Middle frontal gyrus (tissue), 1 donor: ENCODE data around the gene APOLD1.
"Not testable (repeated sequence)": the region's sequence is repeated elsewhere in the genome, so short reads cannot be mapped to it uniquely, and the experiment has no call there.

Experiments
- DNase-seq: peaks from one replicate; pipeline ENCODE4 v3.0.0-alpha.2; 2015; ENCODE audit warnings: low spot score; ENCODE audit errors: extremely low spot score

Gene APOLD1

DNA sequence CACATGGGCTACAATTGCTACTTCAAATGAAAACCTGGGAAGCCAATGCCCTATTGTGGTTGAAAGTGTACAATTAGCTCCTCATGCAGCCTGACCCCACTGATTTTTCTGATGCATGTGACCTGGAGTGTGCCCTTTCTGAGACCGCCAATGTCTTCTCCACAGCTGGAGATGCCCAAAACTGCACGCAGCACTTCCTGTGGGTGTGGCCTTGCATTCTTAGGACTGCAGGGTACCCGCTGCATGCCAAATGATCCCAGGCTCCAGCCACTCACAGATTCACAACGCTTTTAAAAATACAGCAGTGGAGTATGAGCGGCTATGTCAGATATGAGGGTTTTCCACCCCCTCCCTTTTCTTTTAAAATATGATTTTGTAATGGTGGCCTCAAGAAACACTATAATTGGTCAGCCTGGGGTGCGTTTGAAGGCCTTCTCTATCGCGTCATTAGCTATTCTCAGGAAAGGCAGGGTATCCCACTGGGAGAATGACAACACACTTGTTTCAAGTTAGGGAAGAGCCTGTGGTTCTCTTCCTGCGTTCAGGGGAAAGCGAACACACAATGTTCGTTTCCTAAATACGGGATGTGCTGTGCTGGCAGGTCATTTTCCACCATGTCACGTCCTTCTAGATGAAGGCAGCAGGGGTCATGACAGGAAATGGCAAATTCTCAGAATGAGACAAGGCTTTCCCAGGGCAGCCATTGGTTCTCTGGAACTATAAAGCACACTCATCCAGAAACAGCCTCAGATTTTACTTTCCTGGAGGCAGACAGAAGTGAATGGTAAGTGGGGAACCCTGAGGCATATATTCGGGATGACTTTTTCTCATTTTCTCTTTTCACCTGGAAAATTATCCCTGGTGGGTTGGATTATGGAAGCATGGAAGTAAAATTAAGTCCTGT, at the start of gene APOLD1:
APOLD1 (plus strand) TSS at position 749 of the 904 bp plus-strand sequence; CDS start at position 782, 33 bp downstream.
- DNase-seq = no peak

DNA sequence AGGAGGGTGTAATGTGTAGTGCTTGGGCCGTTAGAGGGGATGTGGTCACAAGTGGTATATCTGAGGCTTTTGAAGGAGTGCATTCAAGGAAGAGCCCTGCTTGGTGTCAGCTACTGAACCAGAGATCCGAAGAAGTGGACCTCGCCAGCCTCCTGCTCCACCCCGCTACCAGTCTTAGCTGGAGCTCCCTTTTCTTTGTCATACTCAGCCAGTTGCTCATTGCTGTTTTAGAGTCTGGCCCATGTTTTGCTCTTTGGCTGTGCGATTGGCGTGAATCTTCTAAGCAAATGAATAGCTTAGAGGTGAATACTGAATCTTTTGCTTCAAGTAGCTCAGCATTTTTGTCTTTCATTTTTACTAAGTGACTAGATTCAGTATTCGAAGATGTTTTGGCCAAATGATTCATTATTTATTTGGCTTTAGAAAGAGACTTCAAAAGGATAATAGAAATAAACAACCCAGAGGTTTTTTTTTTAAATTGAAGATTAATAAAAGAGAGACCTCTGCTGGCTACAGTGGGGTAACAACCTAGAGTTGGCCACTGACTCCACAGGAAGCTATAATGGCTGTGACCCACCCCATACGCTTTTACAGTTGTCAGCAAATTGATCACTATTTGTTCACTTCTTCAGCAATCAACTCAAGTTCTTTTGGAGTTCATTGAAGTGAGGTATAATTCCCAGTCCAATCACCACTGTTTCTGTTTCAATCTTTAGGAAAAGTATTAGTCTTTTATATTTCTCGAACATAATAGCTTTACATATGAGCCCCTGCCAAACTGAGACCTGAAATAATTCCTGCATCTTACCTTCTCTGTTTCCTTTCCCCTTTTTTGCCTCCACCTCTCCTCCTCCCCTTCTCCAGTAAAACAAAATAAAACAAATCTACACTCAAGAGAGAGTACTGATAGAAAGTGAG, 48.4 kb upstream of the APOLD1 start:
- DNase-seq = no peak

DNA sequence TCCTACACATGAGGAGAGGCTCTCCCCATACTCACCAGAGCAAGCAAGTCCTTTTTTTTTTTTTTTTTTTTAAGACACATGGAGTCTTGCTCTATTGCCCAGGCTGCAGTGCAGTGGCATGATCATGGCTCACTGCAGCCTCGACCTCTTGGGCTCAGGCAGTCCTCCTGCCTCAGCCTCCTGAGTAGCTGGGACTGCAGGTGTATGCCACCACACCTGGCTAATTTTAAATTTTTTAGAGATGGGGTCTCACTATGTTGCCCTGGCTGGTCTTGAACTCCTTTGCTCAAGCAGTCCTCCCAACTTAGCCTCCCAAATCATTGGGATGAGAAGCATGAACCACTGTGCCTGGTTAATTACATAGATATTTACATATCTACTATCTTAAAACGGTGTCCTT, 47.3 kb upstream of the APOLD1 start:
- DNase-seq = not testable (repeated sequence)

DNA sequence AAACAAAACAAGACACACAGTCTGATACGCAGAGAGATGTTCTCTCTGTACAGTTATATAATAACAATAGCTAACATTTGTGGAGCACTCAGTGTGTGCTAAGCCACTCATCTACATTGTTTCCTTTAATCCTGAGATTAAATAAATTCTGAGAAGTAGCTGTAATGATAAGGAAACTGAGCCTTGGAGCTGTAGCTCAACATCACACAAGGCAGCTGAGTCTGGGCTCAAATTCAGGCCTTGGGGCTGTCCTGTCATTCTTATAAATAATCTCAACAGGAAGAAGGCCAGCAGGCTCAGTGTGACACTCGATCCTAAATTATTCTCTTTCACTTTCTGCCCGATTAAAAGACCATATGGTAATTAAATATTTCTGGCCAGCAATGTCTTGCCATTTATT, 43.8 kb upstream of the APOLD1 start:
- no peak for DNase-seq

DNA sequence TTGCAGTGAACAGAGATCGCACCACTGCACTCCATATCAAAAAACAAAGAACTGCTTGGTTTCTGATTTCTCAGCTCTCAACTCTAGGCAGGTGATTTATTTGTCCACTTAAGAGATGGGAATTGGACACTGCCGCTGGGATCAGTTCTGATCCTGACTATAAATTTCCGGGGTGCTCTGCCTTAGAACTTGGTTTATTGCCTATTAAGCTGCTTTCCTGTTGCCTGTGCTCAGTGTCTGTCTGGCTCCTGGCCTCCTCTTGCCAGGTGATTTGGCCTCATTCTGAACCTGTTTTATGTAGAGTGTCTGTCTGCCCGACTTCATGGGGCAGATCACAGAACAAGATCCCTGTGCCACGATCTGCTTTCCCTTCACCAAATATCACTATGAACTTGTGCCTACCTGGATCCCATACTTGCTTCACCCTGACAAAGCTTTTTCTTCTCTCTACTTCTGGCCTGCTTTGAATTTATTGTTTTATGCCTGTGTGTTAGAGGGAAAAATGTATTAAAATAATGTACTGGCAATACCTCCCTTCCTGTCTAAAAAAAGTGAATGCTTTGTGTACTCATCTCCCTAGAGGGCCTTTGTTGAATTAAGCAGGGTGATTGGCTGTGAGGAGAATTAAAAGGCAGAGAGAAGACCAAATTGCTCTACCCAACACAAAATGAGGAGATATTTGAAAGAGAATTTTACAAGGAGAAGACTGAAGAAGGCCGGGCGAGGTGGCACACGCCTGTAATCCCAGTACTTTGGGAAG, 40.7 kb upstream of the APOLD1 start:
- no peak for DNase-seq

DNA sequence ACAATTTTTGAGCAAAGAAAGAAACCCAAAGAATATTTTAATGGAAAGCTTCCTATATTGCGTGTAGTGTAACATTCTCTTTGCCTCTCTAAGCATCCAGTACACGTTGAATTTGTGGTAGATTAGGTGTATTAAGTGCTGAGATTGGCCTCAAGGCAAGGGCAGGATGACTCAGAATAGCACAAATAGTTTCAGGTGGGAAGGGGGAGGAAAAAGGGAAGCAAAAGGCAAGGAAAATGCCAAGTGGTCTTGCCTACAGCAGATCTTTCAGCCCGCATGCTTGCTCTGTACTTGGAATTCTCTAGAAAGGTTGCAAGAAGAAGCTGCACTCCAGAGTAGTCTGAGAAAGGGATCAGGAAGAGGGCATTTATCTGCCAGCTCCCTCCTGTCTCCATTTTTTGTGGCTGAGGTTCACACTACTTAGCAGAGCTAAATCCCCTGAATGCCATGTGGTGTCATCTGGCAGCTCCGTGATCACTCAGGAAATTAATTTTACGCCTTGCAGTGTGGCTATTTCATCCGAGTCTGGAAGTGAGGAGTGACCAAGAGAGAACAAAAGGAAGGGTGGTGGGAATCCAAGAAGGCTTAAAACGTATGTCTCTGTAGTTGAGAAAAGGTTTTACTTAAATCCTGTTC, 39.8 kb upstream of the APOLD1 start:
- DNase-seq = no peak

DNA sequence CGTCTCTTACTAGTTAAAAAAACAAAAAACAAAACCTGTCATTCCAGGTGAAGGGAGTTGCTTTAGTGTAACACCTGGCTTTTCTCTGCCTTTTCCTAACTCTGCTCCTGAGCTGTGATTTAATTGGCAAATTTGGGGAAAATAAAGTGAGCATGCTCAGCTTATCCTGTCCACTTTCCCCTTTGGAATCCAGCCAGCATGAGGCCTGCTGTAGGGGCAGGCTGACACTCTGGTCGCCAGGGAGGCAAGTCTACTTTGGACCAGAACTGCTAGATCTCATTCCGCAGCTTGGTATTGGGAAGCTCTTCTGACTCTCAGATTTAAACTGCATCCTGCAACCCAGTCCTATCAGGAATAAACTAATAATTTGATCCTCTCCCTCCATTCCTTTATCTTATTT, 38.2 kb upstream of the APOLD1 start:
- DNase-seq = no peak

DNA sequence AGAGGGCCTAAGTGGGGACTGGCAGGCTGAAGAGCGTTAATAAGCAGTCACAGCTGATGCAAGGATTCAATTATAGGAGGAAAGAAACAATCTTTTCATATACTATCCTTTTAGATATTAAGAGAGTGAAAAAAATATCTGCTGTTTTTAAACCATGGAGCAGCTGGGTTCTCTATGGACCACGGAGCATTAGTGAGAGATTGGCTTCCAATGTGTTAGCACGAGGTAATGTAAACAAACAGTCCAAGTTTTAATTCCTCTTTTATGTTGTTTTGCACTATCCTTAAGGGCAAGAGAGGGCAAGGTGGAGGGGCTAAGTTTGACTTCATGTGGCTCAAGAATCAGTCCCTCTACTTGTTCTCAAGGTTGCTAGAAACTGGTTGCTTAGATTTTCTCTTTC, 37.4 kb upstream of the APOLD1 start:
- no peak for DNase-seq

GRCh38 chr12:12749433-12749832, 36.0 kb upstream of the APOLD1 start:
- no peak for DNase-seq

DNA sequence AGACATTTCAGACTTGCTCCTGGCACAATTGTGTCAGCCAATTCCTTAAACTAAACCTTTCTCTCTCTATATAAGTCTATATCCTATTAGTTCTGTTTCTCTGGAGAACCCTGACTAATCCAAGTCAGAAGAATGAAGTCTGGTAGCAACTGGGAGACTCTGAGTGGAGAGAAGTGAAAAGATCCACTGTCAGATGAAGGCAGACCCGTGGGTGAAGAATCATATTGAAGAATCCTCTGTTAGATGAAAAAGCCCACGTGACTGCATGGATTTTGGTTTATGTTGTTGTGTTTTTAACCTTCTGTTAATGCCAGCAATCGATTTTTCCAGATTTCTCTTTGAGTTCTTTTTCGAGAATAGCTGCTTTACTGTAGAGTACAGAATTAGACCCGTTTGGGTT, 29.5 kb upstream of the APOLD1 start:
- no peak for DNase-seq

- no peak for DNase-seq
These were observed 28.3 kb upstream of the APOLD1 start for GRCh38 chr12:12757121-12757520.

DNA sequence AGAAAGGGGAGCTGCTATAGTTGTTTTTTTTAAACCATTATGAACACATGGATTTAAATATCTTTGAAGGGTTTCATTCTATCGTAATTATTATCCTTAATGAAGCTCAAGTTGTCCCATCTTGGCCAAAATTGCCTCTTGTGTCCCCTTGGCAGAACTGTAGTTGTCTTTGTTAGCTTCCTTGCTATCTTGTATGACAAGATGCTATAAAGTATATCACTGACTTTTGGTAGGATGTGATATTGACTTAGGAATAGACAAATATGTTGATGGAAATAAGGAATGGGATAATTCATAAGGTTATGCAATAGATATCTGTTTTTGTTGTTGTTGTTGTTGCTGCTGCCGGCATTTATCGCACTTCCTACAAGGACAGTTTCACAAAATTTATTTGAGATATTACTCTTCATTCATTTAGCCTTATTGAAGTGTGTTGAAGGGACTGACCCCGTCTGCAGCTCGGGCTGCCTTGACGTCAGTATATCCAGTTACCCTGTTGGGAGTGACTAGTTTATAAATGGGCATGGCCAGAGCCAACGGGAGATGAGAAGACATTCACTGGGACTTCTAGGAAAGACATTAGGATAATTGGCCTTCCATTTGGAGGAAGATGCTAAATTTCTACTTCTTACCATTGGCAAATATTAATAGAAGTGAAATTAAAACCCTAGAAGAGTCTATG, 26.1 kb upstream of the APOLD1 start:
- DNase-seq = no peak

GRCh38 chr12:12764824-12765223, 20.6 kb upstream of the APOLD1 start:
- no peak for DNase-seq

DNA sequence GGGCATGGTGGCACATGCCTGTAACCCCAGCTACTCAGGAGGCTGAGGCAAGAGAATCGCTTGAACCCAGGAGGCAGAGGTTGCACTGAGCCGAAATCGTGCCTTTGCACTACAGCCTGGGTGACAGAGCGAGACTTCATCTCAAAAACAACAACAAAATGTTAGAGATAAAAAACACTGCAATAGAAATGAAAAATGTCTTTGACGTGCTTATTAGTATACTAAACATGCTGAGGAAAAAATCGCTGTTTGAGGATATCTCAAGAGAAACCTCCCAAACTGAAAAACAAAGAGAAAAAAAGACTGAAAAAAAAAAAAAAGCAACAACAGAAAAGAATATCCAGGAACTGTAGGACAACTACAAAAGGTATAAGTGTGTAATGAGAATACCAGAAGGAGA, 15.2 kb upstream of the APOLD1 start:
- no peak for DNase-seq

- no peak for DNase-seq
These were observed 10.7 kb upstream of the APOLD1 start for GRCh38 chr12:12774791-12775190.

DNA sequence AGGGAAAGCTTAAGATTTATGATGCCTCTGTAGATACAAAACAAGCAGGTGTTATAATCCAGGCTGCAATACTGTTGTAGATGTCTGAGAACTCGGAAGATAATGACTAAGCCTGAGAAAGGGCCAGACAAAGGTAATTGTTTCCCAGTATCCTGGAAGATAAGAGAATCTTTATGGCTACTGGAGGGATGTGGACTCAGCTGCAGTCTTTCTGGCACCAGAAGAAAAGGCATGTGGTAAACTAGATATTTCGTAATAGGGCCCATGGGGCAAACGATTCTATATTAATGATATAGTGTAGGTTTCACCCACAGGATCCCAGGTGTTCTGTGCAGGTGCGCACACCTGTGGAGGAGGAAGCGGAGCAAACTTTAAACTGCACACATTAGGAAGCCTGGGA, 9.2 kb upstream of the APOLD1 start:
- DNase-seq = no peak

- no peak for DNase-seq
These were observed 8.4 kb upstream of the APOLD1 start for GRCh38 chr12:12777092-12777491.

GRCh38 chr12:12779007-12779406, 6.5 kb upstream of the APOLD1 start:
- no peak for DNase-seq

- DNase-seq = no peak
These were observed 5.9 kb upstream of the APOLD1 start for GRCh38 chr12:12779529-12779928.

GRCh38 chr12:12784116-12784515, 1.3 kb upstream of the APOLD1 start:
- DNase-seq = no peak

DNA sequence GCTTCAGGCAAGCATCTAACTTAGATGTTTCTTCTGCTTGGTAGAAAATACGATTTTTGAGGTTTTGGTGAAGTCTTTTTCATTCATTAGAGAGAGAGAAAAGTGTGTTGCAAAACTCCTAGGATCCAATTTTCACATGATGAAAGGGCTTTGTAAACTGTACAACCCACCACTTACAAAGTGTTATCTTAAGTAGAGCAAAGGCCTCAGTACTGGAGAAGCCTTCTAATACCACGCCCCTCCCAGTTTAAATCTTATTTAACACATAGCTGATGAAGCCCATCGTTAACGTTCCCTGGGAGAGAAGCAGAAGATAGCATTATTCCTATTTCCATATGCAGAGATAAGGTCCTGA, 869 bp downstream of the APOLD1 start:
- no peak for DNase-seq
